WTC11 (cell line): ENCODE results near the gene TCEANC2. TPM values are rescaled to one million over a fixed set of nuclear protein-coding genes. Genes with fewer than 3 reads are reported as not detected.

Source experiments
- ATAC-seq: fragments of 200-7000 bp; cut with Tn5 transposase; 2 replicates; pipeline ENCODE4 v1.10.0; 2021; ENCODE audit warnings: mild to moderate bottlenecking, moderate library complexity
- CTCF ChIA-PET: fragments of 300-600 bp; sonication (Branson Sonifier 250); formaldehyde crosslinking; loops from one replicate; lab custom pipeline; 2021; ENCODE audit warnings: antibody characterized with exemption; lab: Charles Lee
- POLR2A ChIA-PET: fragments of 350-600 bp; sonication (Branson Sonifier 250); formaldehyde crosslinking; loops from one replicate; lab custom pipeline; 2021; ENCODE audit warnings: antibody characterized with exemption; lab: Charles Lee
- DNase-seq: peaks from one replicate; pipeline ENCODE4 v3.0.0; 2021; ENCODE audit warnings: low spot score
- H3K27ac Mint-ChIP-seq: 2 replicates; pipeline ENCODE4 v1.8.0; 2021; ENCODE audit warnings: mixed read lengths
- H3K27me3 Mint-ChIP-seq: 2 replicates; pipeline ENCODE4 v1.8.0; 2021; ENCODE audit warnings: low read depth, mild to moderate bottlenecking, moderate library complexity, mixed read lengths
- H3K36me3 Mint-ChIP-seq: 2 replicates; pipeline ENCODE4 v1.8.0; 2021; ENCODE audit warnings: mixed read lengths
- H3K4me1 Mint-ChIP-seq: 2 replicates; pipeline ENCODE4 v1.8.0; 2022; ENCODE audit warnings: mixed read lengths
- H3K4me3 Mint-ChIP-seq: 2 replicates; pipeline ENCODE4 v1.8.0; 2021; ENCODE audit warnings: mild to moderate bottlenecking, moderate library complexity, mixed read lengths
- H3K9me3 Mint-ChIP-seq: 2 replicates; pipeline ENCODE4 v1.8.0; 2021; ENCODE audit warnings: mixed read lengths
- E2F1 ChIP-seq: sonication (generic); formaldehyde crosslinking; IDR thresholded peaks from 2 replicates; pipeline ENCODE4 v1.8.0; 2022; ENCODE audit warnings: mild to moderate bottlenecking, missing genetic modification reagents
- ELF4 ChIP-seq: sonication (generic); formaldehyde crosslinking; IDR thresholded peaks from 2 replicates; pipeline ENCODE4 v1.8.1; 2022; ENCODE audit warnings: low read depth, mild to moderate bottlenecking, moderate library complexity, missing genetic modification reagents
- MXD4 ChIP-seq: fragments of 250-450 bp; sonication (Bioruptor Pico); IDR thresholded peaks from 2 replicates; pipeline ENCODE4 v1.8.0; 2021; ENCODE audit warnings: mild to moderate bottlenecking, moderate library complexity, borderline replicate concordance
- SMAD4 ChIP-seq: sonication (generic); formaldehyde crosslinking; IDR thresholded peaks from 2 replicates; pipeline ENCODE4 v1.8.0; 2022; ENCODE audit warnings: mild to moderate bottlenecking, missing genetic modification reagents
- STAT6 ChIP-seq: sonication (generic); formaldehyde crosslinking; conservative IDR thresholded peaks from 2 replicates; pipeline ENCODE4 v1.8.1; 2023; ENCODE audit warnings: mild to moderate bottlenecking, low read depth, missing genetic modification reagents, moderate library complexity
- TCF7 ChIP-seq: sonication (generic); formaldehyde crosslinking; IDR thresholded peaks from 2 replicates; pipeline ENCODE4 v1.8.0; 2022; ENCODE audit warnings: mild to moderate bottlenecking, low read depth, missing genetic modification reagents, moderate library complexity
- ZBTB43 ChIP-seq: sonication (generic); formaldehyde crosslinking; IDR thresholded peaks from 2 replicates; pipeline ENCODE4 v1.8.1; 2023; ENCODE audit warnings: mild to moderate bottlenecking, missing genetic modification reagents
- ZNF232 ChIP-seq: sonication (generic); formaldehyde crosslinking; IDR thresholded peaks from 2 replicates; pipeline ENCODE4 v1.8.0; 2022; ENCODE audit warnings: mild to moderate bottlenecking, missing genetic modification reagents
- ZNF281 ChIP-seq: sonication (generic); formaldehyde crosslinking; IDR thresholded peaks from 2 replicates; pipeline ENCODE4 v1.8.0; 2023; ENCODE audit warnings: mild to moderate bottlenecking, missing genetic modification reagents
- ZNF512 ChIP-seq: sonication (generic); formaldehyde crosslinking; IDR thresholded peaks from 2 replicates; pipeline ENCODE4 v1.8.1; 2022; ENCODE audit warnings: missing genetic modification reagents, borderline replicate concordance
- ZNF532 ChIP-seq: fragments of 250-450 bp; sonication (Bioruptor Pico); IDR thresholded peaks from 2 replicates; pipeline ENCODE4 v1.9.0; 2021; ENCODE audit warnings: mild to moderate bottlenecking, borderline replicate concordance
- total RNA-seq: library from RNA; stranded (reverse); gene quantifications from 3 replicates; pipeline ENCODE4 v1.2.3, GENCODE V29; 2021

Gene TCEANC2
- total RNA-seq, 1 experiment from 2014 or later, result 6.3 TPM

- TF ChIP-seq ZNF281 (CRISPR knock-in tag), result 0 out of 2 replicates have a peak, but pooled peaks have one; percentile 36
- no peak for TF ChIP-seq ZNF532 (CRISPR knock-in tag)
- no peak for TF ChIP-seq ZBTB43 (CRISPR knock-in tag)
- TF ChIP-seq MXD4 (CRISPR knock-in tag), result no peak
- no peak for TF ChIP-seq ELF4 (CRISPR knock-in tag)
- no peak for TF ChIP-seq E2F1 (CRISPR knock-in tag)
- no peak for TF ChIP-seq ZNF232
Observed at GRCh38 chr1:54052431-54052933, 926 bp upstream of the TCEANC2 start (continued).

- H3K27me3 Mint-ChIP-seq, result no peaks in the 10 kb centered on the region
- no peaks in the 10 kb centered on the region for H3K9me3 Mint-ChIP-seq
- DNase-seq (no peak), ATAC-seq (peak; percentile 1; the same call in 1 of the 2 replicates)
- POLR2A ChIA-PET, result no interaction called here
- no peak overlapping the region for H3K4me3 Mint-ChIP-seq
- CTCF ChIA-PET, result interaction anchor here (0.5 to 2.5 kb wide), 3 partner anchors 62 to 738 kb away, joined by 4 to 18 read pairs (median 6); no protein-coding TSS in a partner anchor
- no peaks in the 10 kb centered on the region for H3K36me3 Mint-ChIP-seq
- TF ChIP-seq TCF7 (no peak), SMAD4 (no peak), ZNF512 (CRISPR knock-in tag) (no peak), STAT6 (CRISPR knock-in tag) (no peak)
- TF ChIP-seq, all 79 proteins: peak for 0
- Mint-ChIP-seq H3K4me1 (peaks cover 8% of the 10 kb centered on the region; the same call in 1 of the 2 replicates), H3K27ac (no peak overlapping the region; the same call in 1 of the 2 replicates)
Observed at GRCh38 chr1:54053745-54054437, 483 bp downstream of the TCEANC2 start.
